Left ventricle myocardium superior (tissue), 1 donor: Measurements from ENCODE around the gene TRPM3. TPM values are rescaled to one million over a fixed set of nuclear protein-coding genes. Genes with fewer than 3 reads are reported as not detected.

Source experiments
- ATAC-seq: fragments of 200-7000 bp; cut with Tn5 transposase; one replicate; pipeline ENCODE4 v1.9.1; 2020; ENCODE audit warnings: mild to moderate bottlenecking, moderate library complexity
- DNase-seq: peaks from one replicate; pipeline ENCODE4 v3.0.0-alpha.2; 2020
- intact Hi-C: fragments of 100-400 bp; cut with micrococcal nuclease; formaldehyde crosslinking; loops from one replicate; pipeline ENCODE4 v1.11.0; 2022
- total RNA-seq: library from RNA; stranded (reverse); fragmentation: NEBNext Ultra II Directional; extraction: Animal tissue kit (Norgen Biotek cat#: 25700); gene quantifications from one replicate; pipeline ENCODE4 v1.2.1, GENCODE V29; 2021
- donor health status: DM: no; HTN: yes; CAD: no; lungs with severe emphysema.

TRPM3 gene
- total RNA-seq, 1 donor from 2014 or later = 0.35 TPM

DNA sequence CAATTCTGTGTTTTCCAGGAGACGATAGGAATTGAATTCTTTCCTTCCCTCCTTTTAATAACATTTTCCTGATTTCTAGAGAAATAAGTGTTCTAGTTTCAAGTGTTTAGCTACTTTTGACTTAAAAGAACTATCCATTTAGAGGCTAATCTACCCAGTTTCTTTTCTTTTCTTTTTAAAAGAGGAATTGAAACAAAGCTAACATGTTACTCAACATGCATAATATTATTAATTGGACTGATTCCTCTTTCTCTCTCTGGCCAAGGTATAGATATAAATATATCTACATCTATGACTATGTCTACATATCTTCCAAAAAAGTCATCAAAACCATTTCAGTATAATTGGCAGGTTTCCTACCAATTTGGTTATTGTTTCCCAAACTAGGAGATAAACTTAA lies 309.8 kb downstream of the TRPM3 start:
- ATAC-seq (no peak), DNase-seq (no peak)
- intact Hi-C loops = no loop called here

DNA sequence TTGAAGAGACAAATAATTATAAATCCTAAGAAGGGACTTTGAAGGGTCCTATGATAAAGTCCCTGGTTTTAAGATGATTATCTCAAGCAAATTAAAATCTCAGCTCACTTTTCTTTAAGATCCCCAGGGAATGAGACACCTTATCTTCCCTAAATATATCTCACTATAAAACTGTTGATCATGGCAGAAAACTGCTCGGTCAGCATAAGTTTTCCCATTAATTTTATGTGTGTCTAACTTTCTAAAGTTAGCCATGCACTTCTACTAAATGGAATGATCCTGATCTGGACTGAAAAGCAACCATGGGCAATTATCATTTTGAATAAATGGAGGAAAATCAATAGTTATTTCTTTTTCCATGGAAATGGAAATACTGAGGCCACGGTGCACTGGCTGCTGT lies 314.5 kb downstream of the TRPM3 start:
- ATAC-seq = no peak
- intact Hi-C loops = no loop called here
- no peak for DNase-seq

DNA sequence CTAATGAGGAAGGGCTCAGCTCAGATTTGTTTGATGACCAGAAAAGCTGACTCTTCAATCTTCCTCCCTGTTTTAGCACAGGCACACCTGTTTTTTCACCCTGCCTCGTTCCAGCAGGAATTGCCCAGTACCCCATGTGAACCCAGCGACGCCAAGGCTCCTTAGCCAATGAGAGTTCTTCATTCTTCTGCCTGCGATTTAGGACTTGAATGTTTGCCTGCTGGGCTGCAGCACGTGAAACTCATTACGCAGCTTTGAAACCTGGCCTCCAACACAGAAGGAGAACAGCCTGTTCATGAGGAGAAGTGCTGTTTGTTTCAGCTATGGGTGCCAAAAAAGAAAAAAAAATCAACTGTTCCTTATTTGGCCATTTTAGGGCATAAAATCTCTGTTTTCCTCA lies 315.5 kb downstream of the TRPM3 start:
- ATAC-seq = no peak
- intact Hi-C loops = no loop called here
- no peak for DNase-seq

DNA sequence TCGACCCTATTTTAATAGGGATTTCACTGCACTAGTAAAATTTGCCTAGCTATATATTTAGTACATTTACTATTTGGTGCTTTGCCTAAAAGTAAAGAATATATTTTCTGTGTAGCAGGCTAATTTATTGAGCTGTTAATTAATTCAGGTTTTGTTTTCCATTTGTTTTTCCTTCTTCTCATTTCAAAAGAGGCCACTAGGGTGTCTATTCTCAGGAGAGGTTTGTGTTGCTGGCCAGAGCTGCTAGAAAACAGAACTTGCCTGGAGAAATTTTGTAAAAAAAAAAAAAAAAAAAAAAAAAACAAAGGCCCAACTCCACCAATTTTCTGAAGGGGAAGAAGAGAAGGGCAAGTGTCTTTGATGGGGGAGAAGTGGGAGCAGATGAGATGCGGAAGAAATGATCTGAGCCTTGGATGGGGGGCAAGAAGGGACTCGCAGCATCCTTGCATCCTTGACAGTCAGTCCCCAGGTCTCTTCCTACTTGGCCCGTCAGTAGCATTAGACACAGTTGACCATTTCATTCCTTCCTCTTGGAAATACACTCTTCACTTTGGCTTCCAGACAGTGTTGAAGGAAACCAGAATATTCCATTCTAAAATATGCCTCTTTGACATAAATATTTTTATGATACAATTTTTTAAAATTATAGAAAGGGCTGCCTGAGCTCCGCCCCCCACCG lies 318.5 kb downstream of the TRPM3 start:
- intact Hi-C loops = no loop called here
- ATAC-seq (no peak), DNase-seq (no peak)

GRCh38 chr9:70802206-70802605 lies 319.2 kb downstream of the TRPM3 start:
- no peak for DNase-seq
- intact Hi-C loops = no loop called here
- ATAC-seq = no peak

DNA sequence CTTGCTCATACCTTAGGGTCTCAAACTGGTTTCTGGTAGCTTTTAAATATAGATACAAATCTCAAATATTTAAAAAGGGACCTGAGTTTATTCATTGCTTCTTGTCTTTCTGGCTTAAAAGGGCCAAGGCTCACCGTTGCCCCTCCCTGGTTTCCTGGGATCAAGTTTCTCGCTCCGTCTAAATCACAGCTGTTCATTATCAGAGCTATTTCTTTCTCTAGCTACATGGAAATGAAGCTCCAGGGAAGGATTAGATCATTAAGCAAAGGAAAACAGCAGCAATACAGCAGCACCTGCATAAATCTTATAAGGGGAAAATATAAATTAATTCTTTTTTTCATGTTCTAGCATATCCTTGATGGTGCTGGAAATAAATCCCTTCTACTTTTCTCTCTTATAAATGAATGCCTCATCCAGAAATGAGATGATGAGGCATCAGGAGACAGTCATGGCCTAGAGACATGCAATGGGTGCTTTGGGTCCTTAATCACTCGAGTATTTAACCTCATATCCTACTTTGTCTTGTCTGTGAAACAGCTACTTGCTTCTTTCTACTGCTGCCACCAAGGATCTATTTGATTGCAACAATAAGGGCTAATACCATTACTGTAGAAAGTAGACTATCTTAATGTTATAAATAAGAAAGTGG lies 320.1 kb downstream of the TRPM3 start:
- intact Hi-C loops = no loop called here
- no peak for ATAC-seq
- no peak for DNase-seq

DNA sequence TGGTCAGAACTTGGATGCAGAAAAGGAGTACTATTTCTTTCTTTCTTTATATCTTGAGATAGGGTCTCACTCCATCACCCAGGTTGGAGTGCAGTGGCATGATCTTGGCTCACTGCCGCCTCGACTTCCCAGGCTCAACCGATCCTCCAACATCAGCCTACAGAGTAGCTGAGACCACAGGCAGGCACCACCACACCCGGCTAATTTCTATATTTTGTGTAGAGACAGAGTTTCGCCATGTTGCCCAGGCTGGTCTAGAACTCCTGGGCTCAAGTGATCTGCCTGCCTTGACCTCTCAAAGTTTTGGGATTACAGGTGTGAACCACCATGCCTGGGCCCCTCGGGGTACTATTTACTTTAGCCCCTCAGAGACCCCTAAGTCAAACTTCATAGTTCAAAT lies 323.4 kb downstream of the TRPM3 start:
- ATAC-seq (no peak), DNase-seq (no peak)
- intact Hi-C loops = no loop called here

DNA sequence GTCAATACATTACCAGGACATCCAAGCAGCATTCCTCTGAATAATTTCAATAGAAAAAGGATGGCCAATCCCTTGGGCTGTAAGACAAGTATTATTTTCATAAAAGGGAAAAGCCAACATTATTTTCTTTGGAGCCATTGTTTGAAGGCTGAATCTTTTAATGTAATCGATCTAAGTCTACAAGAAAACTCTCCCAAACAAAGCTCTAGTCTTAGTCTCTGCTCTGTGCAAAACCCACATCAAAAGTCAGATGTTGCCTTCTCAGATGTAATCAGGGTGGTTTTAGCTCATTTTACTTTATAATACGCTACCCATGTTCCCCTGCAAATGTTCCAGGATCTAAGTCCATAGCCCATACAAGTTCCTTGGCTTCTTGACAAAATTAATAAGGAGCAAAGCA lies 325.6 kb downstream of the TRPM3 start:
- DNase-seq (no peak), ATAC-seq (no peak)
- intact Hi-C loops = no loop called here

GRCh38 chr9:70792796-70793195 lies 328.6 kb downstream of the TRPM3 start:
- DNase-seq (no peak), ATAC-seq (no peak)
- intact Hi-C loops = no loop called here

DNA sequence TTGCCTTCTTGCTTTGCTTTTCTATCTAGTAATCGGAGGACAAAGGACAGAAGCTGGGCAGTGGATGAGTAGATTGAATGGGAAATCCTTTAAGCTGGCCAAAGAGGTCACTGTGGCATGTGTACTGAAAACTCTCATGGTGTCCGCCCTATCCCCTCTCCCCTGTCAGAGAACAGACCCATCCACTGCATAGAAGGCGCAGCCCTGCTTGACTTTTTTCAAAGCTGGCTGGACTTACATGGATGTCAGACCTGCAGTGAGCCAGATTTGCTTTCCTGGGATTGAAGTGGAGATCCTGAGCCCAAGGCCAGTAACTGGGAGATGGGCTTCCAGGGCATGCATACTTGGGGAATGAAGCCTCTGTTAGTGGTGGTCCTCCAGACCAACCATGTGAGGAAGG lies 329.5 kb downstream of the TRPM3 start:
- no peak for ATAC-seq
- intact Hi-C loops = no loop called here
- DNase-seq = no peak

- no peak for DNase-seq
- no peak for ATAC-seq
- intact Hi-C loops = no loop called here
These were observed 332.3 kb downstream of the TRPM3 start for GRCh38 chr9:70789086-70789485.

DNA sequence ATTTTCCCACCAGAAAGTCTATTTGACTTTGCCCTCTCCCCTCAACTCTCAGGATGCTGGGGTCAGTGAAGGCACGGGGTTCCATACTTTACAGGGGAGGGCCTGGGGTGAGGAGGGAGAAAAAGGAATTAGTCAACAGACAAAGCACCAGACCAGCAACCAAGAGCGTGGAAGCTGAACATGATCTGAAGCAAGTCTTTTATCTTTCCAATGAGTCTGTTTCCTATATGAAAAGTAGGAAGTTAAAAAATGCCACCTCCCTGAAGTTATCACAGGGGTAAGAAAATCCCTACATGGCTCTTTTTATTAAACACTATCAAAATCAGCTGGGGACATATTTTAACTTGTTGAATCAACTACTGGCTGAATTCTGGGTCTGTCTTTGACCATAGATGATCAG lies 337.0 kb downstream of the TRPM3 start:
- ATAC-seq = no peak
- intact Hi-C loops = no loop called here

DNA sequence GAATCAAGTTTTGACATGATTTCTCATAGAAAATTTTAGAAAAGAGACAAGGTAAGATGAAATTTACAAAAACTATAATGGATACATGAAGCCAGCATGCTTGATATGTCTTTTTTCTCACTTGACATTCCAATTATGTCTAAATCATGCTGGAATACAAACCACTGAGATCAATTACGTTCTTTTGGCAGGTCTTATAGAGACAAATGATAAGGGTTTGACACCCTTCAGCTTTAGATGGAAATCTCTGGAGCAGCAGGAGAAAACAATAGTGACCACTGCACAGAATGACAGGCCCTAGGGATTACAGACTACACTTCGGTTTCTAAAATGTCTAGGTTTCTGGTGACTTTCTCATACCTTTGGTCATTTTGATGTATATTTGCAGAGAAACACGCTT lies 342.9 kb downstream of the TRPM3 start:
- ATAC-seq (no peak), DNase-seq (no peak)
- intact Hi-C loops = no loop called here

More for the DNA sequence above, 337.0 kb downstream of the TRPM3 start:
- DNase-seq = no peak

DNA sequence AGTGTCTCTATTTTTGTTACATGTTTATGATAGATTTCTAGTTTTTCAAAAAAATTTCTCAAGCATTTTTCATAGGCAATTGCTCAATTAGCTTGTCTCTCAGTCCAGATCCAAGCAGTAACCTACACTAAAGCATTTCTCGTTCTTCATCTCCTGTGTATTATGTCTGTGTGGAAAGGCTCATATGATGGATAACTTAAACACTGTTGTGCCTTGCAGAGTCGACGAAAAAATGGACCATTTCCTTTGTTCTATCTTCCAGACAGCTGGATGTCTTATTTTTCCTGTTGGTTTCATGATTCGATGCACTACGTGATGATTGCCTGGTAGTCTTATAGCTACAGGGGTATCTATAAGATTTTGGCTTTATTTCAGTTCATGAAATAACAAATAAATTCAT lies 347.8 kb downstream of the TRPM3 start:
- intact Hi-C loops = no loop called here
- no peak for ATAC-seq

DNA sequence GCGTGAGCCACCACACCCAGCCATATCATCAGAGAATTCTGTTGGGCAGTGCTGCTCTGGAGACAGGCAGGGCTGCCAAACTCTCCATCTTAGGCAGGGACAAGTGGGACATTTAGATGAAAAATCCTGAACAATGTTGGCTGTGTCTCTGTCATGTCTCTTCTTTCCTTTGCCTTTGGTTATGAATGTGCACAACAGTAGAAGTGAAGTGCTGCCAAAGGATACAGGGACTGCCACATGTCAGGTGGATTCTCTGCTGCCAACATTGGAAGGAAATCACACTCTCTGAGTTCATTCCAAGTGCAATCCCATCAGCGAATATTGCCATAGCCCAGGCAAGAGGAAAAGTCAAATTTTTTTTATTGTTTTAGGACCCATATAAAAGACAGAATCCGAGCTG lies 348.8 kb downstream of the TRPM3 start:
- DNase-seq (no peak), ATAC-seq (no peak)
- intact Hi-C loops = no loop called here

More for the DNA sequence above, 347.8 kb downstream of the TRPM3 start:
- no peak for DNase-seq

- intact Hi-C loops = no loop called here
- ATAC-seq (no peak), DNase-seq (no peak)
These were observed 355.5 kb downstream of the TRPM3 start for GRCh38 chr9:70765946-70766345.

- intact Hi-C loops = no loop called here
- ATAC-seq (no peak), DNase-seq (no peak)
These were observed 360.2 kb downstream of the TRPM3 start for GRCh38 chr9:70761139-70761670.

DNA sequence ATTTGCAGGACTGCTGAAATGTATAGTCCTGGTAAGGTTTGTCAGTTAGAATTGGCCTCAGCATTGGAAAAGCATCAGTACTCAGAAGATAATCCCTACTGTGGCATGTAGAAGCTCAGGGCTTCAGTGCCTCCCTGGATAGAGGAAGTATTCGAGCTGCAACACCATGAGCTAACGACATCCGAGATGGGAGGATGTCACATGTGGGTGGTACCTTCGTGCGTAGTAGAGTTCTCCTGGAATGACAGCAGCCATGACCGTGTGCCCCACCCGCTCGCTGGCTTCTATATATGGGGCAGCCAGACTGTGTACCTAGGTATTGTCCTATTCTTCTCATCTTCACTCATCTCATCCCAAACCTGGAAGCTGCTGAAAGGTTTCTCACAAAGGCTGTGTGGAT lies 361.2 kb downstream of the TRPM3 start:
- no peak for ATAC-seq
- intact Hi-C loops = no loop called here
- no peak for DNase-seq

DNA sequence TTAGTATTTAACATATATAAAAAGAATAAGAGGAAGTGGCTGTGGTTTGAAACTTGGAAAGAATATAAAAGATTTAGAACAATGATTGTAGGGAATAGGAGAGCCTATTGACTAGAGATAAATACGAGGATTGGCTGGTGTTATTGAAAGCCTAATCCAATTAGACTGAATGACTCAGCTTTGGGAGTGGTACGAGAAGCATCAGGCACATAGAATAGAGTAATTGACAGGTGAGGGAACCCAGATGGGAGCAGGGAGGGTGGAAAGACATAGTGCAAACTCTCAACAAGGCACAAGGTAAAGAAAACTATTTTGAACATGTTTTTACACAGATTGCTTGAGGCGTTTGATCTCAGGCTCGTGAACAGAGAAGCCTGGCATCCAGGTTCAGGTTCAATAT lies 368.1 kb downstream of the TRPM3 start:
- intact Hi-C loops = no loop called here

DNA sequence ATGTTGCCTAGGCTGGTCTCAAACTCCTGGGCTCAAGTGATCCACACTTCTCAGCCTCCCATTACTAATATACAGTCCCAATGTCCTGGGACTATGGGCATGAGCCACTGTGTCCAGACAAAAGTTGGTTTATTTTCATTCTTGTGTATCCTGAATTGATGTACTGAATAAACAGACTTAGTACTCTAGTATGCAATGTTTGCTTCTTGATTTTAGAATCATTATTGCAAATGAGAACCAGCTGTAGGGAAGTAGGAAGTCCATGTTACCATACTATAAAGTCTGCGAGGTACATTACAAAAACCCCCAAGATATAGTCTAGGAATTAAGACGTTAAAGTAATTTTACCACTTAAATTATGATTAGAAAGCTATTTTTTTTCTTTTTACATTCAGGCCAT lies 372.4 kb downstream of the TRPM3 start:
- no peak for DNase-seq
- ATAC-seq = no peak
- intact Hi-C loops = no loop called here

More for the DNA sequence above, 368.1 kb downstream of the TRPM3 start:
- ATAC-seq = no peak
- no peak for DNase-seq

- intact Hi-C loops = no loop called here
- no peak for DNase-seq
These were observed 374.1 kb downstream of the TRPM3 start for GRCh38 chr9:70747261-70747718.

More at GRCh38 chr9:70747261-70747718, 374.1 kb downstream of the TRPM3 start:
- no peak for ATAC-seq
